GM18502 (cell line): Measurements from ENCODE around the gene RXRA.

Experiments
- ATAC-seq: cut with Tn5 transposase; IDR thresholded peaks from one replicate; pipeline ENCODE4 v1.9.1; 2021; ENCODE audit warnings: mild to moderate bottlenecking; ENCODE audit not compliant: unreplicated experiment, poor library complexity

Gene RXRA

DNA sequence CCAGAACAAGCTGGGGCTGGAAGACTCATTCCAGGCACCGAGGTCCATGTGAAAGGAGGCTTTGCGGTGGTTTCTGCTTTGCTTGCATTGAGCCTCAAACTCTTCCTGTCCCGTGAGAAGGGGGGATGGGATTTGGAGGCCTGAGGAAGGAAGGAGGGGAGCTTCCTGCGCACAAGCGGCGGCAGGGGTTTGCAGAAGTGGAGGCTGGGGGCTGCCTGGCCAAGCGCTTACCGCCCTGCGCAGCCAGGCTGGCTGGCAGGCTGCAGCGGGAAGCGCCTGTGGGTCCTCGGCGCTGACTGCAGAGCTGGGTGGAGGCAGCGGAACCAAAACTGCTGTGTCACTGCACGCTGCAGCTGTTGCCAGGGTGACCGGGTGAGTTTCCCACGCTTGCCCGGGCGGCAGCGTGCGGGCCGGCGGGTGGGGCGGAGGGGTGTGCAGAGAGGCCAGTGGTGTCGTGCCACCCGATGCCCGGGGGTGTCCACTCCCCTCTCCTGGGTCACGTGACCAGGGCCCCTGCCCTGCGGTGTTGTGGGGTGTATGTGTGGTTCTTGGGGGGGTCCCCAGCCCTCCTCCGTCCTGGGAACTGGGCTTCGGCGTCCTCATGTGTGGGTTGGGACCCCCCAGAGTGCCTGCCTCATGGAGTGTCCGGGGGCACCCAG is 81.0 kb downstream of the RXRA start:
- peak; percentile 67 for ATAC-seq

DNA sequence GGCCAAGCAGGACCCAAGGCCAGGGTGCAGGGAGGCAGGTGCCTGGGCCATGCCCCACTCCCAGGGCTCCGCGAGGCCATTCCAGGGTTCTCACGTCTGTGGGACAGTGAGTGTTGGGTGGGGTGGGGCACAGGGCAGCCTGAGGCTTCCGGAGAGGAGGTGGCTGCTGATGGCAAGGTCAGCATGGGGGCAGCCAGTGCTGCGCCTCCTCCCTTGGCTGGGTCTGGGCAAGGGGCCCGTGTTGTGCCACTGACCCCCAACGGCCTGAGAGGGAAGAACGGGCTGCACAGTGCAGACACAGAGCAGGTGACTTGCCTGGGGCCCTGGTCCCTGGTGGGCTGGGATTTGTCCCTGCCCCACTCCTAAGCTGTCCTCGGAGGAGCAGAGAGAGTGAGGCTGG is 82.1 kb downstream of the RXRA start:
- ATAC-seq, result no peak

DNA sequence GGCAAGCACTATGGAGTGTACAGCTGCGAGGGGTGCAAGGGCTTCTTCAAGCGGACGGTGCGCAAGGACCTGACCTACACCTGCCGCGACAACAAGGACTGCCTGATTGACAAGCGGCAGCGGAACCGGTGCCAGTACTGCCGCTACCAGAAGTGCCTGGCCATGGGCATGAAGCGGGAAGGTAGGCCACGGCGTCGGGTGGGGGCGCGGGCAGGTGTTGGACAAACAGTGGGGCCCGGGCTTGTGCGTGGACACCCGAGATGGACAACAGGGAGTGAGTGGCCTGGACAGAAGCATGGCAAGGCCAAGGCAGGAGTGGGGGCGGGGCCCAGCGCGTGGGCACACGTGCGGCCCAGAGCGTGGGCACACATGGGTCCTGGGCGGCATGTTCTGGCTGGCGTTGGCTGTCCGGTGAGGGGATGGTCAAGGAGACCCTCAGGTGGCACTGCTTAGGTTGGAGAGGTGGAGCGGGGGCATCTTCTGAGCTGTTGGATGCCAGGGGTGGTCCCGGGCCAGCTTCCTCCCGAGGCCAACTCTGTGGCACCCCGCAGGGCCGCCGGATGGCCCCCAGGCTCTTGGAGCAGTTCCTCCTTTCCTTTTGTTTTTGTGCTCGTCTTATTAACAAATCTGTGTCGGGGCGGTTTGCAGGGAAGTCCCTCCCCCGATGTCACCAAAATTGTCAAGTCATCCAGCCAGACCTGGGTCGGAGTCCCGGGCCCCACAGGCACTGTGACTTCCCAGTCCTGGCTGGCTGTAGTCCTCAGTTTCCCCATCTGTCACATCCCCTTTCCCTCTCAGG is 82.9 kb downstream of the RXRA start:
- no peak for ATAC-seq

DNA sequence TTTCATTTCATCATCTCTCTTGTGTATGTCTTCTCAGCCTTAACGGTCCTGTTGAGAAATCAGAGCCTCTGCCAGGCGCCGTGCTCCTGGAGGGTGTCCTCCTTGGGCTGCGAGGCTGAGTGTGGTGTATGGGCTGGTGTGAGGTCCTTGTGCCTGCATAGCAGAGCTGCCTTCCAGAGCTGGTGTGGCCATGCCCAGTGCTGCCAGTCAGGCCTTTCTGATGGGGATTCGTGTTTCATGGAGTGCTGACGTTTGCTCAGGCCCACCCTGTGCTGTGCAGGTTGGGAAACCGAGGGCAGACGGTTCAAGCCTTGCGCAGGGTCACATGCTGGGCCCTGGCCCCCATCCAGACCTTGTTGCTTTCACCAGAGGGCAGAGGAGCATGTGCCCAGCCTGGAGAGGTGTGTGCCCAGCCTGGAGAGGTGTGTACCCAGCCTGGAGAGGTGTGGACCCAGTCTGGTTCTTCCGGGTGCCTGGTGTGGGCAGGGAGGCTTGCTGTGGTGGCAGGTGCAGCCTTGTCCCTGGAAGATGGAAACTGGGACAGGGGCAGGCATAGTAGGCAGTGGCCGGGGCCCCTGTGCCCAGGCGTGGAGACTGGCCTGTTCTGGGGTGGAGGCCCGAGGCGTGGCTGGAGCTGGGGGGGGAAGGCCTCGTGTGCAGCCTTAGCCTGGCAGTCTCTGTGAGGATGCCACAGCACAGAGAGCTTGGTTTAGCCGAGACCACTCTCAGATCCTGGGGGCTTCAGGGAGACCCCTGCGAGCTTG is 84.0 kb downstream of the RXRA start:
- no peak for ATAC-seq

DNA sequence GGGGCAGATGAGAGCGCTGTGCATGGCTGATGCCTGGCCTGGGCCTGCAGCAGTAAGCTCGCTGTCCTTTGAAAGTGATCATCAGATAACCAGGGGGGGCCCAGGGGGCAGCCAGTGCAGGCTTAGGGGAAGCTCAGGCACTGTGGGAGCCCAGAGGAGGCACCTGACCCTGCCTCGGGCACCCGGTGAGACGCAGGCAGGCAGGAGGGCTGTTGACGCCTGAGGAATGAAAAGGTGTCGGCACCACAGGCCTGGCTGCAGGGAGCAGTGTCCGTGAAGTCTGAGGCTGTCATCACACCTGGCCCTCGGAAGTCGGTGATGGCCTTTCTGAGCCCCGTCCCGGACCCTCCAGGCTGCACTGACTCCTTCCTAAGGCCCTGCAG is 84.6 kb downstream of the RXRA start:
- ATAC-seq, result no peak

DNA sequence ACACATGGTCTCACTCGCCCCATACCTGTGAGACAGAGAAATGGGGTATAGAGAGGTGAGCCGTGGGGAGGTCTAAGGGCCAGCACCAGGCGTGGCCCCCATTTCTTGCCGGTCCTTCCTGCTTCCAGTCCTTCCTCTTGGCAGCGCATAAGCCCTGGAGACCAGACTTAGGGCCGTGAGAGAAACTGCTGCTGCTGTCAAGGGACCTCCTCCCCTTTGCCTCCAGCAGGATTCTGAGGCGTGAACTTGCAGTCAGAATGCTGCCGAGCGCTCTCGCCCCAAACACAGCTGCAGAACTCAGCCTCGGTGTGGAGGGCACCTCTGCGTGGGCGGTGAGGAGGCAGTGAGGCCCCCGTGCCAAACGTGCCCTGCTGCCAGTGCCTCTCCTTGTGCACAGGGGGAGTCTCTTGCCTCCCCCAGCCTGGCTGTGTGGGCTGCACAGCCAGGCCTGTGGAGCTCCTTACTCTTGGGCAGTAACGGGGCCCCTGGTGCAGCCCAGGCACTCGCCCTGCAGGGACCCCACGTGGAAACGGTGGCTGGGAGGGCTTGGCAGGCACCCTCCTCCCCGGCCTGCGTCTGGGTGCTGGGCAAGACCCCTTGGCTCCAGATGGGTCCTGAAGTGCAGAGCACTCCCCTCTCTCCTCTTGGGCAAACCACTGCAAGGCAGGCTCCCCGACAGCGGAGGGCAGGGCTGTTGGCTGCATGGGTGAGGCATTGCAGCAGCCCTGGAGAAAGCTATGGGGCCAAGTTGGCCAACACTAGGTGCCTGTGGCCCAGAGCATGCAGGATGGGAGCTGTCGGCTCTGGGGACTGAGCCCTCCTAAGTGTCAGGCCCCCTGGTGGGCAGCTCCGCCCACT is 85.4 kb downstream of the RXRA start:
- no peak for ATAC-seq

DNA sequence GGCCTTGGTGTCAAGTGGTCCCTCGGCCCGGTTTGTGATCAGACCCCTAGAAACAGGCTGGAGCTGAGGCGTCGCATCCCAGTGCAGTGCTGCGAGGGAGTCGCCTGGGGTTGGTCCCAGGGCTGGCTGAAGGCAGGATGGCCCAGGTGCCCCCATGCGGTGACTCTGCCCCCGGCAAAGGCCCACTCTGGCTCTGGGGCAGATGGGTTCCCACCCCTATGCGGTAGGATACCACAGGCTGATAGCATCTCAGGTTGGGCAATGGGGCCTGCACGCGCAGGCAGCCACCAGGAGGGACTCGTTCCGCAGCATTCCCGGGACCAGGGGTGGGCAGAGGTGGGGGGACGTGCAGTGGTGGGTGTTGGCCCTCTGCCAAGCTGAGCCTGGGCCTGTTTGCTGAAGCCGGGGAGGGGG is 86.0 kb downstream of the RXRA start:
- ATAC-seq, result no peak

DNA sequence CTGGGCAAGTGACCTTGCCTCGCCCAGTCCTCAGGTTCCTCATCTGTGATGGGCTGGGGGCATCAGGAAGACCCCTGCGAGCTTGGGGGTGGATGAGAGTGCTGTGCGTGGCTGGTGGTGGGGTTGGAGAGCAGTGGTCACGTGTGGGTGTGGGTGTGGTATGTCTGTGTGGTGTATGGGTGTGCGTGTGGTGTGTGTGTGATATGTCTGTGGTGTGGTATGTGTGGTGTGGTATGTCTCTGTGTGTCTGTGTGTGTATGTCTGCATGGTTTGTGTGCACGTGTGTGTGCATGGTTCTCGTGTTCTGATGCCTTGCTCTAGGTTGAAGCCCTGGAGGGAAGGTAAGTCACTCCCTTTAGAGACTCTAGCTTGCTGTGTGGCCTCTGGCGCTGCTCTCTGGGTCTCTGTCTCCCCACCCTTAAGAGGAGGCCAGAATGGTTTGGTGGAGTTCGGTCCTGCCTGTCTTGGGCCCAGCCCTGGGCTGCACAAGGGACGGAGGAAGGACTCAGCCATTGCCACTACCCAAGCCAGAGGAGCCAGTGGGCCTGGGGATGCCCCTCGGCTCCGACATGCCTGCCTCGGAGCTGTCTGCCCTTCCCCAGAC is 87.0 kb downstream of the RXRA start:
- ATAC-seq, result no peak

DNA sequence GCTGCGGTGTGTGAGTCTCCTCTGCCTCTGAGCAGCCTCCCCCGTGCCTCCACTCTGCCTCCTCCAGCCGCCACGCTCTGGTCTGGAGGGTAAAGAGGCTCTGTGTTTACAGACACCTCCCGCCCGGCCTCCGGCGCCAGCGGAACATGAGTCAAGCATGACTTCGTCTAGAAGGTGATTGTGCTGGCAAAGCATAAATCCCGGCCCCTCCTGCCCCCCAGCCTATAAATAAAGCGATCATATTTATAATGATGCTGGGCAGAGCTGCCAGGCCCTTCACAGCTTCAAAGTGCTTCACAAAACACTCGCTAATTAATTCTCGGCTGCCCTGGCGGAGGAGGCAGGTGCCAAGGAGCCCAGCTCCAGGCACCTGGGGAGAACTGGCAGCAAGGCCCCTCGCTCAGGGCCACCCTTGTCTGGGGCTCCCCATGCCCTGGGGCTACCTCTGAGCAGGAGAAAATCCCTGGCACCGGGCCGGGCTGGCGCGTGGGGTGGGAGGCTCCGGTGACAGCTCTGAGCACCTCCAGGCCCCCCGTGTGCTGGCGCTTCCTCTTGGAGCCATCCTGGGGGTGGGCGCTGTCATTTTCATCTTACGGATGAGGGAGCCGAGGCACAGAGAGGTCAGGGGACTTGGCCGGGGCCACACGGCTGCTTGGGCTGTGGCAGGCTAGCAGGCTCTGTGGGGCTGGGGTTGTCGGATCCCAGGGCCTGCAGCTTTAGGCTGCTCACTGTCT is 87.8 kb downstream of the RXRA start:
- no peak for ATAC-seq

DNA sequence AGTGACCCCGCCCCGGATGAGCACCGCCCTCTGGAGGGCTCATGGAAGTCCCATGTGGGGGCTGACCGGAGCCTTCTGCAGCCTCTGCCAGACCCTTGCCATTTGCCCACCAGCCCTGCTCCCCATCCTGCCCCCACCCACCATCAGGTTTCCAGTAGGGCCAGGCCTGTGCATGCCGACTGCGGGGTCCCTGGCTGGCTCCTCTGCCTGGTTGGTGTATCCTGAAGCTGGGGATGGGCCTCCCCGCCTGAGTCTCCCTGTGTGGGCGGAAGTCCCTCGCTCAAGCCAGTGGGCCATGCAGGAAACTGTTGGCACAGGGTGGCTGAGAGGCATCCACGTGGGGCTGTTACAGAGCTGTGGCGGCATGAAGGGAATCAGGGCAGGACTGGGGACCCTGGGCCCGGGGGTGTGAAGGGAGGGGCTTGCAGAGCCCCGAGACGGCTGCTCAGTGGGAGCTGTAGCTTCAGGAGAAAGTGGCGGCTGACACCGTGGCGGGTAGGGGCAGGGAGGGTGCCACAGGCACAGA is 88.7 kb downstream of the RXRA start:
- no peak for ATAC-seq

DNA sequence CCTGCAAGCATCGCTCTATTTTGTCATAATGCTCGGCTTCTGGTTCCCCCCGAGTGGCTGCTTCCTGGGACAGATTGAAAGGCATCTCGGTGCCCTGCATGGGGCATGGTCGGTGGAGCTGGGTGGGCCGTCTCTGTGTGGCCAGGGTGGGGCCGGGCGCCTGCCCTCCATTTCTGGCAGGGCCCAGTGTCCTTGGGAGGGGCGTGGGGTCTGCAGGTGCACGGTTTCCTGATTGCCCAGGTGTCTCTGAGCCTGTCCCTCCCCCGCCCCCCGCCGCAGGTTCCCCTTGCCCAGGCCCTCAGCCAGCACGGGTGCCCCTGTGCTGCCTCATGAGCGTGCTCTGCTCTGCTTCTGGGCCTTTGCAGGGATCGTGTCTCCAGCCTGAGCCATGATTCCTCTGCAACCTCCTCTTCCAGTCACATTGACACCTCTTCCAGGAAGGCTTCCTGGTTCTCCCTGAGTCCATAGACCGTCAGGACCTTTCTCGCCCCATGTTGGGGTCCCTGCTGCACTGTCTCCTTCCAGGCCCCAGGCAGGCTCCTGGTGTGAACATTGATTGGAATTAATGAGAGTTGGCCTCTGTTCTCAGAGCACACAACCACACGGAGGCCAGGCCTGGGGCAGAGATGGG is 90.2 kb downstream of the RXRA start:
- no peak for ATAC-seq

DNA sequence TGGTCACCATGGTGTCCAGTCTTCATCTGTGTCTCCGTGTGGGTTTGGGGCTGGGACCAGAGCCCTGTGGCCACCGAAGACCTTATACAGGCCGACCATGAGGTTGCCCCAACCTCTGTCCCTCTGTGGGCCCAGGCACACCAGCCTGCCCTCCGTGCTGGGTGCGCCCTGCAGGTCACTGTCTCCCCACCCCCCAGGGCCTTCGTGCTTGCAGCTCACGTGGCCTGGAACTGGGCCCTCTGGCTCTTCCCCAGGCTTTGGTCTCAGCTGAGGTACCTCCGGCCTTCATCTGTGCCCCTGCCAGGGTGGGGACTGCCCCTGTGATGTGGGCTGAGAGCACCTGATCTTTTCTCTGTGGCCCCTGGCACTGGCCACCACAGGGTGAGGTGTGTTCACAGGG is 92.1 kb downstream of the RXRA start:
- no peak for ATAC-seq

DNA sequence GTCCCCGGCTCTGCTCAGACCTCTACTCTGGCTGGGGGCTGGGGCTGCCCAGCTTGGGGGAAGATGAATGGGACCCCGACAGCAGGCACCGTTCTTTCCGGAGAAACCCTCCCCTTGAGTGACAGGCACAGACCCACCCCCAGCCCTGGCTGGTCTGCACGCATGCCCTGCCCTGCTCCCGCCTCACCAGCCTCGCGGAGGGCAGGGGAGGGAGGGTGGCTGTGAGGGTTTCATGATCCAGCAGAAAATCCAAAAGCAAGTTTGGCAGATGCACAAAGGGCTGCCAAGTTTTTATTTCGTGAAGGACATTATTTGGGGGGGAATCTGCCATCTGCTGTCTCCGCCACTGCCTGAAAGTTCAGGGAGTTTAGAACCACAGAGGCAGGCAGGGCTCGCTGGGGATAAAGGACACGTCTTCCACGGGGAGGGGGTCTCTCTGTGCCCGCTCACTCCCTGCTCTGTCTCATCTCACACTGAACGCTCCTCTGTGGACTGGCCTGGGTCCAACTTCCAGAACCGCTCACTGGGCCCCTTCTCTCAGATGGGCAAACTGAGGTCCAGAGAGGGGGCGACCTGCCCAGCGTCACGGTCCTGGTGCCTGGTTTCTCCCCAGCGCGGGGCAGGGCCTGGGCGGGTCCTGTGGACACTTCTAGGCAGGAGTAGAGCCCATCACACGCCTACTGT is 92.9 kb downstream of the RXRA start:
- ATAC-seq, result no peak

DNA sequence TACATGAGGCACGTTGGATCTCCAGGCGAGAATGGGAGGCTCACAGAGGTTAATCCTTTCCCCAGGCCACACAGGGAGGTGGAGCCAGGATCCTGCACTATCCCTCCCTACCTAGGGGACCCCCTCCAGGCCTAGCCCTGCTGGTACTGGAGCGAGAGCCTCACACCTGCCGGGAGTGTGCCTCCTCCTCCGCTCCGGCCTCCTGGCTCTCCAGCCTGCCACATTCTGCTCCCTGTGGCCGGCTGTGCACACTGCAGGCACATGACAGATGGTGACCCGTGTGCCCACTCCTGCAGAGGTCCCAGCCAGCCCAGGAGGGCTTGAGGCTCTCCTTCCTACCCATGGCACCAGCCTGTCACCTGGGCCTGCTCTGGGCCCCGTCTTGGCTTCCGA is 93.4 kb downstream of the RXRA start:
- no peak for ATAC-seq

DNA sequence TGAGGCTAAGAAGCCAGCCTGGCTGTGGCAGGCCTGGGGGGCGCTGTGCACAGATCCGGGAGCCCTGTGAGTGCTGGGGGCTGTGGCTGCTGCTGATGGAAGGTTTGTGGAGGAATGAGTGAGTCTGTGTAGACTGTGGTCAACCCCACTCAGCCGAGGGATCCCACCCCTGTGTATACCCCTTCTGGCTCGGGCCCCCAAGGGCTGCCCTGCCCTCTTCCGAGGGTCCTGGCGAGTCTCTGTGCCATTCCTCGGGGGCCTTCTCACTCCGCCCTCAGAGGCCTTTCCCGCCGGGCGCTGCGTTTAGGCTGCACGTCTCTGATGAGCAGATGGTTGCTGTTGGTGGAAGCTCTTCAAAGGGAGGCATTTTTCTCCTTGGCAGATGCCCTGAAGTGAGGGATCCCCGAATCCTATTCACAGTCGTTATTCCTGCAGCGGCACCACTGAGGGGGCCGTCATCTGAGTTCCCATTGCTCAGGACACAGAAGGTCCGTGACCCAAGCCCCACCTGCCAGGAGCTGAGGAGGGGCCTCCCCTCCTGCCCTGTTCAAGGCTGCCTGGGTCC is 94.1 kb downstream of the RXRA start:
- no peak for ATAC-seq

DNA sequence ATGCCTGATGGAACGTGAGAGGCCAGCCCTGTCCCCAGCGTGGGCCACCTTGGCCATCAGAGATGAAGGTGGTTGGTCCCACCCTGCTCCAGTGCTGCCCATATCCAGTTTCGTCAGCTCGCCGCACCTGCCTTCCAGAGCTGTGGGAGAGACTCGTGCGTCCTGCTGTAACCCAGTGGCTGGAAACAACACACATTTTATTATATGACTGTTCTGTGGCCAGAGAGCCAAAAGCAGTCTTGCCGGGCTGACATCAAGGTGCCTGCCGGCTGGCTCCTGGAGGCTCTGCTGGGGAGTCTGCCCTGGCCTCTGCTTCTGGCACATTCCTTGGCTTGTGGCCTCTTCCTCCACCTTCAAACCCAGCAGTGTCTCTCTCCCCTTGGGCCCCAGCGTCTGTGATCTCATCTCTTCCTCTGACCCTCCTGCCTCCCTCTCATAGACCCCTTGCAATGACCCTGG is 94.7 kb downstream of the RXRA start:
- ATAC-seq, result no peak

DNA sequence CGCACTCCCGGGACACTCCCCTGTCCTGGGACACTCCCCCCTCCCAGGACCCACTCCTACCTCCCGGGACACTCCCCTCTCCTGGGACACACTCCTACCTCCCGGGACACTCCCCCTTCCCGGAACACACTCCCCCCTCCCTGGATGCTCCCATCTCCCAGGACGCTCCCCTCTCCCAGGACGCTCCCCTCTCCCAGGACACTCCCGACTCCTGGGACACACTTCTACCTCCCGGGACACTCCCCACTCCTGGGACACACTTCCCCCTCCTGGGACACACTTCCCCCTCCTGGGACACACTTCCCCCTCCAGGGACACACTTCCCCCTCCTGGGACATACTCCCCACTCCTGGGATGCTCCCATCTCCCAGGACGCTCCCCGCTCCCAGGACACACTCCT is 95.6 kb downstream of the RXRA start:
- ATAC-seq, result no peak
